Panc1 (cell line): ENCODE measurements around the gene OAS3. TPM values are rescaled to one million over a fixed set of nuclear protein-coding genes. Genes with fewer than 3 reads are reported as not detected.

Experiments
- ATAC-seq: fragments of 200-7000 bp; cut with Tn5 transposase; 2 replicates; pipeline ENCODE4 v1.9.1; 2020; ENCODE audit warnings: mild to moderate bottlenecking, moderate library complexity
- BruUV-seq: library from RNA; stranded (reverse); fragments of 400-500 nt; replicated peaks from 2 replicates; lab custom pipeline; 2021; lab: Mats Ljungman, UMichigan
- CTCF ChIA-PET: fragments of 300-600 bp; sonication (Branson Sonifier 250); formaldehyde crosslinking; loops from one replicate; lab custom pipeline; 2022; ENCODE audit warnings: antibody characterized with exemption; lab: Charles Lee
- POLR2A ChIA-PET: fragments of 300-600 bp; sonication (Branson Sonifier 250); formaldehyde crosslinking; loops from one replicate; lab custom pipeline; 2022; ENCODE audit warnings: antibody characterized with exemption; lab: Charles Lee
- DNase-seq: peaks from one replicate; pipeline ENCODE4 v3.0.0-alpha.2; 2010; ENCODE audit warnings: low read depth, low spot score
- H3K27ac ChIP-seq: 2 replicates; pipeline ENCODE4 v1.5.1; 2011; ENCODE audit warnings: mild to moderate bottlenecking, low read length, inconsistent platforms
- H3K27me3 ChIP-seq: fragments of 200-500 bp; sonication (Bioruptor generic); 2 replicates; pipeline ENCODE4 v1.6.0; 2014; ENCODE audit warnings: low read length, inconsistent platforms; ENCODE audit not compliant: control insufficient read depth, insufficient read depth
- H3K36me3 ChIP-seq: fragments of 200-500 bp; sonication (Bioruptor generic); 2 replicates; pipeline ENCODE4 v1.5.1; 2014; ENCODE audit warnings: inconsistent platforms, mild to moderate bottlenecking, low read length, moderate library complexity; ENCODE audit not compliant: control insufficient read depth, insufficient read depth
- H3K4me1 ChIP-seq: 2 replicates; pipeline ENCODE4 v1.5.1; 2011; ENCODE audit warnings: inconsistent platforms, mild to moderate bottlenecking, low read length, moderate library complexity; ENCODE audit not compliant: control insufficient read depth, insufficient read depth
- H3K4me3 ChIP-seq, 2 experiments: 2 replicates each; pipeline ENCODE4 v1.5.1; 2011 to 2012; ENCODE audit warnings: low read depth in 2 of 2, low read length in 2 of 2, mild to moderate bottlenecking in 2 of 2, inconsistent platforms in 1 of 2, moderate library complexity in 1 of 2
- H3K9me3 ChIP-seq: fragments of 200-500 bp; sonication (Bioruptor generic); 2 replicates; pipeline ENCODE4 v1.5.1; 2014; ENCODE audit warnings: low read depth, mild to moderate bottlenecking, inconsistent platforms, low read length, moderate library complexity; ENCODE audit not compliant: control insufficient read depth, insufficient read depth
- CTCF ChIP-seq: fragments of 450-650 bp; IDR thresholded peaks from 2 replicates; pipeline ENCODE4 v1.5.1; 2017; ENCODE audit warnings: mild to moderate bottlenecking
- REST ChIP-seq, 2 experiments: IDR thresholded peaks; 2 replicates each; pipeline ENCODE4 v1.6.1; 2011 to 2012; ENCODE audit warnings: low read depth in 2 of 2, control low read depth in 1 of 2, low read length in 1 of 2, mild to moderate bottlenecking in 1 of 2, moderate library complexity in 1 of 2; ENCODE audit not compliant: insufficient read depth in 1 of 2
- SIN3A ChIP-seq: IDR thresholded peaks from 2 replicates; pipeline ENCODE4 v1.6.1; 2012; ENCODE audit warnings: low read depth, mild to moderate bottlenecking, low read length, moderate library complexity, borderline replicate concordance; ENCODE audit not compliant: insufficient read depth
- in situ Hi-C: cut with HindIII; loops from 2 replicates; pipeline ENCODE4 v1.10.0; 2016; ENCODE audit warnings: low sequenced_read_pairs, low pct_unique_long_range_greater_than_20kb
- intact Hi-C: fragments of 100-400 bp; cut with micrococcal nuclease; formaldehyde crosslinking; loops from one replicate; pipeline ENCODE4 v1.10.0; 2022; ENCODE audit not compliant: unreplicated experiment
- total RNA-seq: library from RNA; stranded (reverse); gene quantifications from one replicate; pipeline ENCODE4 v1.2.1, GENCODE V29; 2021; ENCODE audit not compliant: unreplicated experiment

Gene OAS3
- total RNA-seq, 1 experiment from 2014 or later, result 33.3 TPM

GRCh38 chr12:112986291-112986800, 48.1 kb downstream of the OAS3 start:
- in situ Hi-C loops (no loop called here), intact Hi-C loops (no loop called here)
- Histone ChIP-seq H3K27me3 (0 out of 2 replicates have a peak, but pooled peaks cover 4% of the 10 kb centered on the region), H3K9me3 (peaks cover 3% of the 10 kb centered on the region; the same call in 1 of the 2 replicates), H3K36me3 (no peaks in the 10 kb centered on the region), H3K27ac (no peak overlapping the region), H3K4me3 (no peak overlapping the region), H3K4me1 (no peaks in the 10 kb centered on the region)
- DNase-seq, result no peak
- no TSS peak for BruUV-seq
- no peak for TF ChIP-seq CTCF
- TF ChIP-seq SIN3A, result no peak
- ATAC-seq, result no peak
- CTCF ChIA-PET, result no interaction called here
- POLR2A ChIA-PET, result no interaction called here

GRCh38 chr12:112987561-112987960, 49.3 kb downstream of the OAS3 start:
- POLR2A ChIA-PET, result interaction anchor here (0.6 kb wide), 1 partner anchor 510 kb away, joined by 4 read pairs; no protein-coding TSS in a partner anchor
- 0 out of 2 replicates have a peak, but pooled peaks cover 4% of the 10 kb centered on the region for H3K27me3 ChIP-seq
- in situ Hi-C loops, result no loop called here
- no peak overlapping the region for H3K27ac ChIP-seq
- H3K36me3 ChIP-seq, result no peaks in the 10 kb centered on the region
- CTCF ChIA-PET, result no interaction called here
- peaks cover 3% of the 10 kb centered on the region; the same call in 1 of the 2 replicates for H3K9me3 ChIP-seq
- ATAC-seq, result no peak
- intact Hi-C loops, result no loop called here
- DNase-seq, result no peak
- H3K4me3 ChIP-seq, result no peak overlapping the region
- no TSS peak for BruUV-seq
- TF ChIP-seq REST (IDR thresholded peaks at IDR 0.05; ENCODE audit: insufficient read depth in 1 of 2, low read depth in 2 of 2, low read length in 1 of 2) (no peak), CTCF (no peak), SIN3A (no peak)
- H3K4me1 ChIP-seq, result no peaks in the 10 kb centered on the region
